RWPE1 (cell line): ENCODE measurements around the gene C8B.

Source experiments
- CTCF ChIA-PET: fragments of 350-600 bp; sonication (Branson Sonifier 250); formaldehyde crosslinking; extraction: SDS; loops from one replicate; lab custom pipeline; 2021; lab: Yijun Ruan, JAX
- POLR2A ChIA-PET: fragments of 400-600 bp; formaldehyde crosslinking; extraction: SDS; loops from one replicate; lab custom pipeline; 2020; ENCODE audit warnings: antibody characterized with exemption; ENCODE audit not compliant: low non-redundant PET; lab: Yijun Ruan, JAX
- DNase-seq: peaks from one replicate; pipeline ENCODE4 v3.0.0; 2012; ENCODE audit warnings: low spot score
- H3K27ac ChIP-seq: fragments of 450-650 bp; 2 replicates; pipeline ENCODE4 v1.5.1; 2017
- CTCF ChIP-seq: fragments of 450-650 bp; conservative IDR thresholded peaks from 2 replicates; pipeline ENCODE4 v1.5.1; 2017; ENCODE audit warnings: low read depth, mild to moderate bottlenecking

C8B gene

GRCh38 chr1:56924116-56924515 lies 41.7 kb downstream of the C8B start:
- H3K27ac ChIP-seq, result no peak overlapping the region
- DNase-seq, result no peak
- no peak for TF ChIP-seq CTCF
- ChIA-PET POLR2A (no interaction called here), CTCF (no interaction called here)

DNA sequence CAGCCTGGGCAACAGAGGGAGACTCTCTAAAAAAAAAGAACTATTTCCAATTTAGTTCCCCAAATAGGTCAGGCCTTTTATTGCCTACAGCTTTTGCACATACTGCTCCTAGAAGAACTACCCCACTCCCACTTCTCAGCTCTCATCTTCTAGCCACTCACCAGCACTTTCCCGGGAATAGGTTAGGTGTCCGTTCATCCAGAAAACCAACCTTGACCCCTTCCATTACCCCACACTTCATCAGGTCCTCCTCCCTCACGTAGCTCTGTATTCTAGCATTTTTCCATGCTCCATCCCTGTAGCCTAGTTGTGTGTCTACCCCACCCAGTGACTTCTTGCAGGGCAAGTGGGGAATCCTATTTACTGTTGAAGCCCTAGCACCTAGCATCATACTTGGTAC lies 42.6 kb downstream of the C8B start:
- CTCF ChIA-PET, result interaction anchor here (0.8 kb wide), 1 partner anchor 1344 kb away, joined by 3 read pairs; no protein-coding TSS in a partner anchor
- POLR2A ChIA-PET, result no interaction called here
- DNase-seq, result no peak
- H3K27ac ChIP-seq, result no peak overlapping the region
- TF ChIP-seq CTCF, result no peak

DNA sequence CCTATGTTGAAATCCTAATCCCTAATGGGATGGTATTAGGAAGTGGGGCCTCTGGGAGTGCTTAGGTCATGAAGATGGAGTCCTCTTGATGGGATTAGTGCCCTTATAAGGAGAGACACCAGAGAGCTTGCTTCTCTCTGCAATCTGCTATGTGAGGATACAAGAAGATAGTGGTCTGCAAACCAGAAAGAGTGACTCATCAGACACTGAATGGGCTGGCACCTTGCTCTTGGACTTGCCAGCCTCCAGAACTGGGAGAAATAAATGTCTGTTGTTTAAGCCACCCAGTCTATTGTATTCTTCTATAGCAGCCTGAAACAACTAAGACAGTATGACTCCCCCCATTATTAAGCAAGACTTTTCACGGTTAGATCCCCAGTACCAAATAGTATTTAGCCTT lies 43.3 kb downstream of the C8B start:
- CTCF ChIA-PET, result no interaction called here
- no peak for TF ChIP-seq CTCF
- POLR2A ChIA-PET, result no interaction called here

DNA sequence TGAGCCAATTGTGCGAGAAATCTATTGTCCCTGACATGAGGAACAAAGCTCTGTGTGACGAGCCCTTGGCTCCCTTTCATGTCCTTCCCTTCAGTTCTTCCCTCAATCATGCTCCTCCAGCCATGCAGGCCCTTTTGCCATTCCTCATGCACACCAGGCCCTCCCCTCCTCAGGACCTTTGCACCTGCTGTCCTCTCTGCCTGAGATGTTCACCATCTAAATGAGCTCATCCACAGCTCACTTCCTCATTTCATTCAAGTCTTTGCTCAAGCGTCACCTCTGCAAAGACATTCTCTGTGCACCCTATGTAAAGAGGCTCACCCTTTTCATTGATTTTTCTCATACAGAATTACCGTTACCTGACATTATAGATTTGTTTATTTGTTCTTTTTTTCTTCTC lies 43.7 kb downstream of the C8B start:
- DNase-seq, result no peak
- CTCF ChIA-PET, result no interaction called here
- POLR2A ChIA-PET, result no interaction called here
- no peak for TF ChIP-seq CTCF
- H3K27ac ChIP-seq, result no peak overlapping the region

More for the DNA sequence above, 43.3 kb downstream of the C8B start:
- H3K27ac ChIP-seq, result no peak overlapping the region
- no peak for DNase-seq

DNA sequence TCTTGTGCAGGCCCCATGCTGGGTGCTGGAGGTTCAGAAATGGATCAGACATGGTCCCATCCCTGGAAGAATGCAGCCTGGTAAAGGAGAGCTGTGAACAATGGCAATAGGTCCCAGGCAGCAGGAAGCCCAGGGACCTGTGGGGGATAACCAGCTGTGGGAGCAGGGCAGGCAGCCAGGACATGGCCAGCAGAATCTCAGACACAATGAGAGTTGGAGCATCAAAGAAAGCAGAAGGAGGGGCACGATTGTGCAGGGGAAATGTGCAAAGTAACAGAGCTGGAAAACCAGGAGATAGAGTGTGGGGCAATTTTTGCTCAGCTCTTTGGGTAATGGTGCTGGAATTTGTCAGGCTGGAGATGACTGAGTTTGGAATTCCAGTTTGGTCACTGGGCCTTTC lies 44.3 kb downstream of the C8B start:
- TF ChIP-seq CTCF, result no peak
- DNase-seq, result no peak
- H3K27ac ChIP-seq, result no peak overlapping the region
- POLR2A ChIA-PET, result no interaction called here
- CTCF ChIA-PET, result no interaction called here

DNA sequence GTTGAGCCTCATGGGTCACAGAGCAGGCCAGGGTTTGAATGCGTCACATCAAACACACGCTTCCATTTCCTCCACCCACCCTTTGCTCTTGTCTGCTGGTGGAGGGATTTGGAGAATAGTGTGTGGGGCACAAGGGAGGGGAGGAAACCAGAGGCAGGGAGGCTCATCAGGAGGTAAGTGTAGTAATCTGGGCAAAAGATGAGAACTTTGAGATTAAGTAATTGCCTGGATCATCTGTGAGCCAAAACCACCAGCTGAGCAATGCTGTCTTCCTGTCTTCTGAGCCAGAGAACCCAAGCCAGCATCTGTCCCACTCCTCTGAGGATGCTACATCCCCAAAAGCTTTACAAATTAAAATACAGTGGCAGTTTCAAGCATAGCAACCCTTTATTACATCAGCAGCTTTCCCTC lies 45.2 kb downstream of the C8B start:
- CTCF ChIA-PET, result interaction anchor here (0.8 kb wide), 1 partner anchor 14 kb away, joined by 7 read pairs; no protein-coding TSS in a partner anchor
- DNase-seq, result no peak
- no peak for TF ChIP-seq CTCF
- H3K27ac ChIP-seq, result no peak overlapping the region
- POLR2A ChIA-PET, result no interaction called here

GRCh38 chr1:56917356-56917755 lies 48.5 kb downstream of the C8B start:
- H3K27ac ChIP-seq, result no peak overlapping the region
- no peak for TF ChIP-seq CTCF
- CTCF ChIA-PET, result no interaction called here
- no peak for DNase-seq
- POLR2A ChIA-PET, result no interaction called here
